Fibroblast of upper back skin (primary cell): Measurements from ENCODE around the gene RALA.
A peak's percentile ranks its signal among the peaks of the same experiment; 100 is the strongest.
"Not testable (repeated sequence)": the region's sequence is repeated elsewhere in the genome, so short reads cannot be mapped to it uniquely, and the experiment has no call there.

ENCODE experiments used
- DNase-seq: peaks from one replicate; pipeline ENCODE4 v3.0.0-alpha.2; 2013

The RALA gene

GRCh38 chr7:39688611-39689480 lies 65.5 kb downstream of the RALA start:
- peak; percentile 26 for DNase-seq

DNA sequence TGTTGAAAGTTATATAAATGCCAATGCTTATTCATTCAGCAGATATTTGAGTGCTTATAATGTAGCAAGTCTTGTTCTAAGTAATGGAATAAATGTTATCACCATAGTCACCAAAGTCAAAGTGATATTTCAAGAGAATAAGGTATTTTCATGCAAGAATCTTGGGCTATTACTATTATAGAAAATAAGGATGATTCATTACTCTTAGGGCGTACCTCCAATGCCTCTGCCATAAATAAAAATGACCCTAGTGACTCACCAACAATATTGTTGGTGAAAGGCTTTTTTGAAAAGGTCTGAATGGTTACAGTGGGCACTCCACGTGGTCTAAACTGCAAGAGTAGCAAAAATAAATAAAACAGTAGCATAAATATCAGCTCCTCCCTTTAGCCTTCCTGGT lies 68.4 kb downstream of the RALA start:
- DNase-seq: peak; percentile 61

GRCh38 chr7:39693086-39693485 lies 69.7 kb downstream of the RALA start:
- not testable (repeated sequence) for DNase-seq

DNA sequence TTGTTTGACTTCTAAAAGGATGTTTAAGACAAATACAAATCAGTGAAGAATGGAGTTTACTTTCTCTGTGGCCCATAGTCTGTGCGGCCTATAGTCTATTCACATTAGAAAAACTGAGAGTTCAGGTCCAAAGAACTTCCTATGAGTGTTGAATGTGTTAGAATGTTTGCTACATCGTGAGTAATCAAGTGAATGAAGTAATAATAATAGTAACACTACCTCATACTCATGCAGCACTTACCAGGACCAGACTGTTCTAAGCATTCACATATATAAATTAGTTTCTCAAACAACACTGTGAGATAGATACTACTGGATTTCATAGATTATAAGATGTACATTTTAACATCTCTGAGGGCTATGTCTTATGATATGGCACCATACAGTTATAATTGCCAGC lies 70.4 kb downstream of the RALA start:
- DNase-seq: no peak

- no peak for DNase-seq
These were observed 72.6 kb downstream of the RALA start for GRCh38 chr7:39695852-39696586.

- peak; percentile 18 for DNase-seq
These were observed 73.3 kb downstream of the RALA start for GRCh38 chr7:39696631-39697030.

DNA sequence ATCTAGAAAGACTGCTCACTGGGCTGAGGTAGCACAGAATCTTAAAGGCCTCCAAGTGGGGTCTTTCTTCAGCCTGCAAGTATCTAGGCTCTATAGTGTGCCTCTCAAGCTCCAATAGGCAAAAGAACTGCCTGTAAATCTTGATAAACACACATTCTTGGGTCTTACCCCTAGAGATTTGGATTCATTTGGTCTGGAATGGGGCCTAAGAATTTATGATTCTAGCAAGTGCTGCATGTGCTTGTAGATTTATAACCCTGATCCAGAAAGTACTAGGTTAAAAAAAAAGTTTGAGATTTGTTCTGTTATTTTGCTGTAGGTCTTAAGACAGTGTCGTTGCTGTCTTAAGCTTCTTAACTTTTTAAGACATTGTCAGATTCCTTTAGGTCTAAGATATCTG lies 74.1 kb downstream of the RALA start:
- DNase-seq: peak; percentile 68

- DNase-seq: no peak
These were observed 76.8 kb downstream of the RALA start for GRCh38 chr7:39700165-39700564.

GRCh38 chr7:39700932-39701331 lies 77.6 kb downstream of the RALA start:
- DNase-seq: no peak

- peak; percentile 54 for DNase-seq
These were observed 78.8 kb downstream of the RALA start for GRCh38 chr7:39702133-39702532.

DNA sequence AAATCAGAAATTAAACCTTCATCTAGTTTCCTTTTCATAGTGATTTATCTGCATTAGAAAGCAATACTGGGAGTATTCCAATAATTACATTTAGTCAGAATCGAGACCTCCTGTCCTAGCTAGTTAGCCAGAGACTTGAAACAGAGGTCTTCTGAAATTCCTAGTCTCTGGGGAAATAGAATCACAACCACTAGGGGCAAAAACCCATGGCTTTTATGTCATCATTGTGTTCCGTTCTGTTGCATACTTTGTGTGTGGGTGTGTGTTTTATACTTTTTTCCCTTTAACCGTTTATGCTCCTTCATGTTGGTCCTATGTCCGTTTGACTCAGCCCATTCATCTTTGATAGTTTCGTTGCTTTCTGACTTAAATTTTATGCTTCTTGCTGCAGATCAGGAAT lies 79.8 kb downstream of the RALA start:
- no peak for DNase-seq

GRCh38 chr7:39709029-39709428 lies 85.7 kb downstream of the RALA start:
- DNase-seq: no peak

DNA sequence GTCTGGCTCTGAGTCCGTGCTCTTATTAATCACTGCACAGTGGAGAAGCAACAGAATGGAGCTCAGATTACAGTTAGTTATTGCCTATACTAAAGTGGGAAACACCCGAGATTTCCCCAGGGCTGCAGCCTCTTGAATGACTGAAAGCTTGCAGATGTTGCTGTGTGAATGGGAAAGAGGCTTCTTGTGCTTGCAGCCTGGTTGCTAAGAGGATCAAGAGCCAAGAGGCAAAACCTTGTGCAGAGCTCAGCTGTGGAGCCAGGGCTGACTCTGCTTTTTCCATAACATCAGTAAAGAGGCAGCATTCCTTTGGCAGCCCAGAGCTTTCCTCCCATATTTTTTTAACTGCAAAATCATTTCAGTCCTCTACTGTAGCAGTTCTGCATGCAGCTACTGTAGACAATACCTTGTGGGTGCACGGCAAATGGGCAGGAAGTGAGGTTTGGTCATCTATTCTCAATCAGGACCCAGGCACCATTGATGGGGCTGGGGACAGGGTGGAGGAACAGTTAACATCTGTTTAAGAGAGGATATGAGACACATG lies 86.5 kb downstream of the RALA start:
- peak; percentile 84 for DNase-seq

DNA sequence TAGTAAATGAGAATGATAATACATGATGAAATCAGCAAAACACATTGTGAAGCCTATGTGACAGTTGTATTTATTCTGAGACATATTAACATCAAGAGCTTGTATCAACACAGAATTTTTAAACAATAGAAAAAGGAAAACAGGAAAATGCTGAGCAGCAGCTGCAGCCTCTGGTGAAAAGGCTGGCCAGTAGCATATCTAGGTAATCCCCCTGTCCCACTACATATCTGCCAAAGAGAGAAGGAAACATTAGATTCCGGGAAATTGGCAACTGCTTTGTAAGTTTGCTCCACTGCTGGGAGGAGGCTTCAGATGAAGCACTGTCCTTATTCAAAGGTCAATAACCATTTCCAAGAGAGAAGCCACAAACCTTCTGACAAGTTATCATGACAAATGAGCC lies 89.4 kb downstream of the RALA start:
- no peak for DNase-seq

- no peak for DNase-seq
These were observed 91.2 kb downstream of the RALA start for GRCh38 chr7:39714447-39715091.

GRCh38 chr7:39720586-39720985 lies 97.2 kb downstream of the RALA start:
- DNase-seq: peak; percentile 42

- no peak for DNase-seq
These were observed 98.0 kb downstream of the RALA start for GRCh38 chr7:39721345-39721744.

GRCh38 chr7:39721919-39722597 lies 98.7 kb downstream of the RALA start:
- no peak for DNase-seq

- DNase-seq: no peak
These were observed 104.0 kb downstream of the RALA start for GRCh38 chr7:39727231-39728012.

DNA sequence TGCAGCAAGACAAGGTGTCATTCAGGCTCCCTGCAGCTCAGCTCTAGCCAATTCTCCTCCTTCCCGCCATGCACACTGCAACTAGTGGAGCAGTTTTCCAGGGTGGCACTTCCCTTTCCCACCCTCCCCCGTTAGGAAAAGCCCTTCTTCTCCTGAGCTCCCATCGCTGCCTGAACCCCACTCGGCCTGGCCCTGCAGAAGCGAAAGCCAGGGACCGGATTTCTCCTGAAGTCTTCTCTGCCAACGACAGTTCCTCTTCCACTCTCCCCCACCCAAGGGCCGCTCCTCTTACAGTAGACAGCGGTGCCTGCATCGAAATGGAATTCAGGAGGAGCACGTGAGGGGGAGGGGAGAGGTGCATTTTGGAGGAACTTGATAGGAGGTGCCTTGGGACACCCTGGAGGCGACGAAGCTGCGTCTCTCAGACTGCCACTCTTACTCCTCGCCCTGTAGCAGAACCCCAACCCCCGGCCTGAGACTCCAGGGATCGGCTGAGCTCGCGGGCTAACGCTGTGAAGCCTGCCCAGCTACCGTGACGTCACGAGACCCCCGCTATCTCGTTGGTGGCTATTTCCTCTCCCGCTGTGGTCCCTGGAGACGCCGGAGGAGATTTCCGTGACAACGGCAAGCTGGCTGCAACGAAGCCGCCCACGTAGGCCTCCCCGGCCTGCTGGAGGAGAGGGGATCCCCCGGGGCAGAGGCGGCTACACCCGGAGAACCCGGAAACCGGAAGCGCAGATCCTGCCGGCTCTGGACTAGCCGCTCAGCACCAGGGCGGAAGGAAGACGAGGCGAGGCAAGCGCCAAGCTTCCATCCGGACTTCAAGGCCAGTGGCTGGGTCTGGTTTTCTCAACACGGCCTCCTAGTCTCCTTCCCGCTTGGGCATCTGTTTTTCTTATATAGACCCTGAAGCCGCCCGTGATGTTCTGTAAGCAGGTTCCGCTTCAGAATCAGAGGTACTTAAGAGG lies 109.7 kb downstream of the RALA start:
- DNase-seq: peak; percentile 98
